Measurements from ENCODE around the gene SYNJ1. TPM values are rescaled to one million over a fixed set of nuclear protein-coding genes. Genes with fewer than 3 reads are reported as not detected.

Gene SYNJ1
- total and polyA plus RNA-seq, 2 of the 4 experiments (the other 2 are of a cell fraction): 3.6 to 4.6 TPM

GRCh38 chr21:32653326-32653901 lies 74.4 kb downstream of the SYNJ1 start:
- H2BK5ac ChIP-seq (ENCODE audit: low read depth, low read length, poor library complexity, severe bottlenecking): no peak overlapping the region
- no peak overlapping the region for H4K91ac ChIP-seq (ENCODE audit: insufficient read depth, low read depth, low read length)
- WGBS, 2 experiments (ENCODE audit: extremely low coverage in 2 of 2, insufficient read length in 1 of 2): no CpG with 5 or more reads among the region's 2 CpGs
- H4K8ac ChIP-seq (ENCODE audit: low read depth in 2 of 2, low read length in 2 of 2): no peak overlapping the region
- H3K9ac ChIP-seq (ENCODE audit: low read depth, low read length): no peak overlapping the region
- H3K27ac ChIP-seq (ENCODE audit: insufficient read depth, low read length): no peak overlapping the region
- H2AFZ ChIP-seq (replicated peaks; ENCODE audit: low read length, poor library complexity): no peak overlapping the region
- H3K27me3 ChIP-seq (ENCODE audit: control insufficient read depth, insufficient read depth, low read length): no peaks in the 10 kb centered on the region
- H4K20me1 ChIP-seq (ENCODE audit: insufficient read depth, low read length): no peaks in the 10 kb centered on the region
- H3K4ac ChIP-seq (ENCODE audit: low read depth, low read length): no peak overlapping the region
- H3K9me3 ChIP-seq (ENCODE audit: control insufficient read depth, insufficient read depth, low read length): no peaks in the 10 kb centered on the region
- H3K4me1 ChIP-seq (ENCODE audit: control insufficient read depth, insufficient read depth, low read length): no peaks in the 10 kb centered on the region
- peak; percentile 10 for DNase-seq
- no peak overlapping the region for H2AK9ac ChIP-seq (replicated peaks; ENCODE audit: low read depth, low read length, poor library complexity)
- no peak overlapping the region for H3K23ac ChIP-seq (ENCODE audit: low read depth, low read length)
- CTCF ChIA-PET: interaction anchor here (0.6 kb wide), 1 partner anchor 213 kb away, joined by 3 read pairs; no protein-coding TSS in a partner anchor
- H3K4me3 ChIP-seq (ENCODE audit: insufficient read depth, low read depth, low read length): no peak overlapping the region
- no peak overlapping the region for H2BK20ac ChIP-seq (ENCODE audit: low read depth, low read length)
- no peak overlapping the region for H2AK5ac ChIP-seq (ENCODE audit: low read depth, low read length)
- intact Hi-C loops (cut with micrococcal nuclease) (loop anchor here (1.0 to 10.0 kb wide), 3 partner anchors 74 to 331 kb away; partner anchors contain the start of gene SYNJ1), dilution Hi-C loops (cut with HindIII; ENCODE audit: low sequenced_read_pairs, unreplicated experiment) (no loop called here), in situ Hi-C loops (cut with MboI; ENCODE audit: low sequenced_read_pairs) (loop anchor here (10.0 kb wide), 1 partner anchor 171 kb away; no protein-coding TSS in a partner anchor)
- H2BK15ac ChIP-seq (ENCODE audit: low read depth, low read length): no peak overlapping the region
- BruUV-seq (replicated peaks): no TSS peak
- no peaks in the 10 kb centered on the region for H3K9me1 ChIP-seq (ENCODE audit: insufficient read depth, low read length)
- POLR2A ChIA-PET (ENCODE audit: unreplicated experiment): no interaction called here
- peak; percentile 35; the same call in 1 of the 2 replicates for ATAC-seq (ENCODE audit: low read depth)
- H4K5ac ChIP-seq (ENCODE audit: low read depth, low read length): no peak overlapping the region
- no peak overlapping the region for H2BK120ac ChIP-seq (ENCODE audit: low read depth, low read length)
- no peak overlapping the region for H3K18ac ChIP-seq (ENCODE audit: low read depth, low read length)
- TF ChIP-seq CTCF (conservative IDR thresholded peaks at IDR 0.05; ENCODE audit: low read depth, low read length) (peak; percentile 53), ELK1 (IDR thresholded peaks at IDR 0.05; ENCODE audit: borderline replicate concordance, low read depth, low read length) (no peak), FOS (IDR thresholded peaks at IDR 0.05; ENCODE audit: low read depth, low read length) (no peak), MXI1 (IDR thresholded peaks at IDR 0.05; ENCODE audit: borderline replicate concordance, low read depth, low read length) (no peak), BHLHE40 (IDR thresholded peaks at IDR 0.05; ENCODE audit: low read depth, low read length) (no peak), USF2 (IDR thresholded peaks at IDR 0.05; ENCODE audit: low read depth, low read length) (no peak), SMC3 (IDR thresholded peaks at IDR 0.05; ENCODE audit: low read depth, low read length) (peak; percentile 27; the same call in 1 of the 2 replicates), POLR2A (IDR thresholded peaks at IDR 0.05; ENCODE audit: low read depth, low read length) (no peak), RAD21 (IDR thresholded peaks at IDR 0.05; ENCODE audit: low read length) (peak; percentile 60), MAFK (IDR thresholded peaks at IDR 0.05; ENCODE audit: low read depth, low read length) (no peak), NFE2L2 (IDR thresholded peaks at IDR 0.05; ENCODE audit: low read depth, low read length) (no peak)
- H3K14ac ChIP-seq (replicated peaks; ENCODE audit: low read depth, low read length): no peak overlapping the region
- no peak overlapping the region for H3K56ac ChIP-seq (ENCODE audit: extremely low read depth, insufficient read depth, low read length)
- H3K4me2 ChIP-seq (ENCODE audit: low read depth, low read length): no peak overlapping the region
- peaks cover 8% of the 10 kb centered on the region; the same call in 1 of the 2 replicates for H3K36me3 ChIP-seq (ENCODE audit: control insufficient read depth, insufficient read depth, low read length)
- H3K79me1 ChIP-seq (ENCODE audit: low read depth in 1 of 2, low read length in 2 of 2): no peaks in the 10 kb centered on the region
